PFSK-1 (cell line): Measurements from ENCODE around the gene NMB.

ENCODE experiments used
- POLR2AphosphoS5 ChIP-seq: IDR thresholded peaks from 2 replicates; pipeline ENCODE4 v1.6.1; 2012; ENCODE audit warnings: low read depth, mild to moderate bottlenecking, control low read depth, low read length, moderate library complexity
- SIN3A ChIP-seq: IDR thresholded peaks from 2 replicates; pipeline ENCODE4 v1.6.1; 2012; ENCODE audit warnings: mild to moderate bottlenecking, low read length, moderate library complexity, borderline replicate concordance; ENCODE audit not compliant: insufficient read depth

- no peak for TF ChIP-seq SIN3A
- no peak for TF ChIP-seq POLR2AphosphoS5
These were observed 41.8 kb downstream of the NMB start for GRCh38 chr15:84616235-84616634.
